ENCODE results near the gene SRGAP3.
A peak's percentile ranks its signal among the peaks of the same experiment; 100 is the strongest.
"Not testable (repeated sequence)": the region's sequence is repeated elsewhere in the genome, so short reads cannot be mapped to it uniquely, and the experiment has no call there.

The SRGAP3 gene

DNA sequence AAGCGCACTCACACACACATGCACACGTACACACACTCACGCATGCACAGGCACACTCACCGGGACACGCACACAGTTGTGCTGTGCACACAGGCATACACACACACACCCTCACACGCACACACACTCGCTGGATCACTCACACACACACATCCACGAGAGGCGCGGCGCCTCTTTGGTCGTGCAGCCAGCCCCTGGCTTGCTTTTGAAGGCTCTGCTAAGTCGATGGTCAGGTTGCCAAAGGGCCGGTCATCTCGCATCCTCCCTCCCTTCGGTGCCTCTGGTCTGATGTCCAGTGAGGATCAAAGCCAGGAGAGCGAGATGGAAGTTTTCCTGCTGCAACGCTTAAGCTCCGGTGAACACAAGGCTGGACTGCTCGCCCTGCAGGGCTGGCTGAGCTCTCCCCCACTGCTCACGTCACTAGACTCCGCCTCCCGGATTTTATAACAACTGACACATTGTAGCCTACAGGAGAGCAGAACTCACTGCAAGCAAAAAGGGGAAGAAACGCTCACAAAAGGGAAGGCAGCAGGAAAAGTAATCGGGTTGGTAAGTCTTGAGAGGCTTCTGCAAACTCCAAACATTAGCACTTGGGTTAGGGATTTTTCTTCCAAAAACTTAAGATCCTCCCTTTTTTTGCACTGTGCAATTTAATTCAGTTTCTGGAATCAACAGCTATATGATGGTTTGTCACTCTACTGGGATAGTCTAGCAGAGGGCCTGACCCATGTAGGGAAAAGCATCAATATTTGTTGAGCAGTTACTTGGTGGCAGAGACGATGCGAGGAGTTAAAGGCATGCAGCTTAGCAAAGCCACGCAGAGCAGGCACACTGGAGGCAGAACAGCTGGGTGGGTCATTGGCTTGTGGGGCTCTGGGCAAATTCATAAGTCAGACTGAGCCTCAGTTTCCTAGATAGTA, at the start of gene SRGAP3:
Gene SRGAP3, minus strand, starts transcription at position 374 of the 920 bp plus-strand sequence. CDS start 695 bp downstream, outside the sequence.
- peak; percentile 93 for DNase-seq (ENCODE audit: low spot score)

DNA sequence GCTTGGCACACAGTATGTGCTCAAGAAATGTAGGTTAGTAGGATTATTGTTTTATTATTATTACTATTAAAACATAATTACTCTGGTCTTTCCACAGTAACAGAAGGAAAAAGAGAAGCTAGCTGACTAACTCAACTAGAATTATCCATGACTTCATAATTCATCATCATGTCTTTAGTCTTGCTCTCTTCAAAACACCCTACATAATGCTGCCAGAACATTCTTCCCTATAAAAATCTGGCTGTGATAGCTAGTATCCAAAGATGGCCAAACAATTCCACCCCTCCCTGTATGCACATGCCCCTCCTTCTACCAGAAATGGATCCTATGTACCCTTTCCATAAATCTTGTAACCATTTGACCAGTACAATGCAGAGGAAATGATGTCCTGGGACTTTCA, 48.8 kb upstream of the SRGAP3 start:
- DNase-seq (ENCODE audit: low spot score), result peak; percentile 51

DNA sequence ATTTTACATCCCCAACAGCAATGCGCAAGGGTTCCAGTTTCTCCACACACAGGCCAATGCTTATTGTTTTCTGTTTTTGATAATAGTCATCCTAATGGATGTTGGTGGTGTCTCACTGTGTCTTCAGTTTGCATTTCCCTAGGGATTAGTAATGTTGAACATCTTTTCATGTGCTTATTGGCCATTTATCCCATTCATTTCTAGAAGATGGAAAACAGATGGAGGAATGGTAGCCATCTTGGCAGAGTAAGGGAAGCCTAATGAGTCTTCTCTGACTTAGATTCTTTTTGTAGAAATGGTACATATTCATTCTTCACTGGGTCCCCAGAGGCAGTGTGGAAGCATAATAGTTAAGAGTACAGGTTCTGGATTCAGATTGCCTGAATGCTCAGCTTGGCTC, 46.8 kb upstream of the SRGAP3 start:
- no peak for DNase-seq (ENCODE audit: low spot score)

DNA sequence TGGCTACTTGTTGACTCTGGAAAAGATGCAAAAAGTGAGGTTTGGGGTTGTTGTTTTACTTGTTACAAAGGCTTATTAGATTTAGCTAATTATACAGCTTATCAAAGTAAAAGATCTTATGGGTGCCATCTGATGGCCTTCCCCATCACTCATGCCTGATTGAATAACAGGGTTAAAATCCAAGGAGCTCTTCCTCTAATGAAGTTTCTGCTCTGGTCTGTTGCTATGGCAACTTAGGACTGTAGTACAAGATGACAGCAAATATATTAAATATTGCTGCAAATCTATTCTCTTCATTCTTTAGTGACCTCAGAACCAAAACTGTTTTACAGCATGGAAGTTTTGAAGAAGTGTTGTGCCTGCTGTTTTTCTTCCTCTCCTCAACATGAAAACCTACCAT, 45.6 kb upstream of the SRGAP3 start:
- no peak for DNase-seq (ENCODE audit: low spot score)

DNA sequence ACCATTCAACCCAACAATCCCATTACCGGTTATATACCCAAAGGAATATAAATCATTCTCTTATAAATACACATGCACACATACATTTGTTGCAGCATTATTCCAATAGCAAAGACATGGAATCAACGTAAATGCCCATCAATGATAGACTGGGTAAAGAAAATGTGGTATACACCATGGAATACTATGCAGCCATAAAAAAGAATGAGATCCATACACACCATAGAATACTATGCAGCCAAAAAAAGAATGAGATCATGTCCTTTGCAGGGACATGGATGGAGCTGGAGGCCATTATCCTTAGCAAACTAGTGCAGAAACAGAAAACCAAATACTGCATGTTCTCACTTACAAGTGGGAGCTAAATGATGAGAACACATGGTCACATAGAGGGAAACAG, 44.5 kb upstream of the SRGAP3 start:
- DNase-seq (ENCODE audit: low spot score), result not testable (repeated sequence)

DNA sequence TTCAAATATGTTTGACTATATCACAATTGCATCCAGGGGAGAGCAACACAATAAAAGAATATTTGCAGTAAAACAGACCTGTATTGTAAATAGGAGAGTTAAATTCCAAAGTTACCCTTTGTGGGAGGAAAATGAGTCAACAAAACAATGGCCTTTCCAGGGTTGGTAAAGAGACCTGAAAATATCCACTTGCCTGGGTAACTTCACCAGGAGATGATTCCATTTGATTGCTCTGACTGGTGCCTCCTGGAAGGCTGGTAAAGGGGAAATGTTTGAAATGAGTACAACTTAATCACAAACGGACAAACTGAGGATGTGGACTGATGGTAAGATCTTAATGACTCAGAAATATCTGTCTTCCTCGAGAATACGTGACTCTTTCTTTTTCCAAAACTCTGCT, 43.6 kb upstream of the SRGAP3 start:
- DNase-seq (ENCODE audit: low spot score), result no peak

DNA sequence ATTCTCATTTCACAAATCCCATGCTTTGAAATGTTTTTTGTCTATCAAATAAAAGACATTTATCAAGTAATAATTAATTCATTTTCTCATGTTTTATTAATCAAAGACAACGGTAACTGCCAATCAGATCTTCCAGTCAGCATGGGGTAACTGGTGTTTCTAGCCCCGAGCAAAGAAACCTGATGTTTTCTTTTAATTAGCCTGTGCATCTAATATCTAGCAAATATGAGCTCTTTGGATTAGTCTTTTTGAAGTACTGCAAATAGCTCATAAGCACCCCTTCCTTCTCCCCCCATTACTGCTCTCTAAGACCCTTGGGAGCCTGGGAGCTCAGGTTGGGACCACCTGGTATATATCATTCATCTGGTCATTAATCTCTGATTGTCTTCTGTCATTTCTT, 43.1 kb upstream of the SRGAP3 start:
- no peak for DNase-seq (ENCODE audit: low spot score)

DNA sequence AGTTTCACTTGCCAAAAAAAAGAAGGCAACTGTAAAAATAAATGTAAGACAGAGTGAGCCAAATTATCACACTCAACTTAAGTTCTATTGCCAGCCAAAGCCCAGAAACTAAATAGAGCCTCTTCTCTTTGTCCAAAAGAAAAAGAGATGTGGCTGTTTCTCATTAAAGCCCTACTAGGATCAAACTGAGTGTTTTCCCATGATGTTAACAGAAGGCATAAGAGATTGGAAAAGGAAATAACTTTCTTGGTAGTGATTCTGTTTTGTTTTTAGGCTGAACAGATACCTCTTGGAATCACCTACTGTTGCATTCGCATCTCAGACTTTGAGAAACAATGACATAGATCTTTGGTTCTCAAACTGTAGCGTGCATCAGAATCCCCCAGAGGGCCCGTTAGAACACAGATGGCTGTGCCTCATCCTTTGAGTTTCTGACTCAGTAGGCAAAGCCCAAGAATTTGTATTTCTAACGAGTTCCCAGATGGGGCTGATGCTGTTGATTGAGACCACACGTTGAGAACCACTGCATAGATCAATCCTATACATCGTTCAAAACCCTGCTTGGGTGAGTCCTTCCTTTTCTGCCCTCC, 42.5 kb upstream of the SRGAP3 start:
- peak; percentile 19 for DNase-seq (ENCODE audit: low spot score)

DNA sequence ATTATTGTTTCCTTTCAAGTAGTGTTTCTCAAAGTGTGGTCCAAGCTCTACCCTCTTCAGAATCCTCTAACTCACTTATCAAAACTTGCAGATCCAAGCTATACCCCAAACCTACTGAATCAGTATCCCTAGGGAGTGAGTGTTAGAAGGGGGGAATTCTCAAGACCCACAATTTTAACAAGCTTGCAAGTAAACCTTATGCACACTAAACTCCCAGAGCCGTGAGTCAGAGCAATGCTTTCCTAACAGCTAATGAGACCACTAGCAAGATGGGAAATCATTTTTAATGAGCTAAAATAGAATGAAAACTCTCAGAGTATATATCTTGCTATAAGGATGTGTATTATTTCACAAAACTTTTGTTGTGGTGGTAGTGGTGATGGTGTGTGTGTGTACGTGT, 41.1 kb upstream of the SRGAP3 start:
- DNase-seq (ENCODE audit: low spot score), result no peak

DNA sequence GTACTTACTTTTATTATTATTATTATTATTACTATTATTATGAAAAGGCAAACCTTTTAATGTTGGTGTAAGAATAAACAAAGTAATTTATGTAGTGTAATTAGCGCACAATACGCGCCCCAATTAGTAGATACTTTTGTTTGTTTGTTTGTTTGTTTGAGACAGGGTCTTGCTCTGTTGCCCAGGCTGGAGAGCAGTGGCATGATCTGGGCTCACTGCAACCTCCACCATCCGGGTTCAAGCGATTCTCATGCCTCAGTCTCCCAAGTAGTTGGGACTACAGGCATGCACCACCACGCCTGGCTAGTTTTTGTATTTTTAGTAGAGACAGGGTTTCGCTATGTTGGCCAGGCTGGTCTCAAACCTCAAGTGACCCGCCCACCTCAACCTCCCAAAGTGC, 32.1 kb upstream of the SRGAP3 start:
- DNase-seq (ENCODE audit: low spot score), result not testable (repeated sequence)

DNA sequence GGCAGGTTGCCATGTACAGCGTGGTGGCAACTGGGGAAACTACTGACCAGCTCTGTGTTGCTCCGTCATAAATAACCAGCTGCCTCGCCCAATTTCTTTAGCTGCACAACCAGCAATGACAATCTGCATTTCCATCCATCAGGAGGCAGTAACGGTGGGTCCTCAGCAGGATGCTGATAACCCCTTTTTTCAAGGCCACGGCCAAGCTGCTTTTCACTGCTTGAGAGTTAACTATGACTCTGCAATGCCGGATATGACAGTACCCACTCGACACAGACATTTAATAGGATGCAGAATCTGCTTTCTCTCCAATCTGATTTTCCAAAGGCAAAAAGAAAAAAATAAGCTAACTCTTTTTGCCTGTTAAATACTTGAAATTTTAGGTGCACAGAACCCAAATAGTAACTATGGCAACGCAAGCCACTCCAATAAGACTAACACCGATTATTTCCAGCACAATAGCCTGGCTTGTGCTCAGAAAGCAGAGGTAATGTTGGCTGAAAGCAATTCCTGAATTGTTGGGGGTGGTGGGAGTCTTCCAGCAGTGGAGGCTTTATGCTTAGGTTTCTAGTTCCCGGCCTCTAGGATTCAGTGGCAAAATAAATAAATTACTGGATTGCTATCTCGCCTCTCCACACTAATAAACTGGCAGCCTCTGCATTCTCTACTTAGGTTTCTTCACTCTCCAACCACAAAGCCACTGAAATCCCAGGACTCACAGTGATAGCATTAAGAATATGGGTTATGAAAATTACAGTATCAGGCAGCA, 31.2 kb upstream of the SRGAP3 start:
- peak; percentile 35 for DNase-seq (ENCODE audit: low spot score)

DNA sequence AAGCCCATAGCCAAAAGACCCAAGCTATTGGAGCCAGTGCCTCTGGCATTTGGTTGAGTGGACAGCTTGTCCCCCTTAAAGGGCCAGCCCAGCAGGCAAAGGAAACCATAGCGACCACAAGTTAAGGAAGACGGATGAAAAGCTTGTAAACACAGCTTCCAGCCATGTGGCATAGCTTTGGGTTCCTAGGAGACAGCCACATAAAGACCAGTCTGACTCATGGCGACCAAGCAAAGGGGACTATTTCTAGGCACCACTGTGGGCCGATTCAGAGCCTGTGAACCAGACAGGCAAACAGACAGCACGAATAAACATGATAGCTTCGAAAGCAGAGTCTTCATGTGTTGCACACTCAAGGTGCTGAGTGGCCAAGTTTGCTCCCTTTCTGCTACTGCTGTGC, 30.5 kb upstream of the SRGAP3 start:
- peak; percentile 31 for DNase-seq (ENCODE audit: low spot score)

DNA sequence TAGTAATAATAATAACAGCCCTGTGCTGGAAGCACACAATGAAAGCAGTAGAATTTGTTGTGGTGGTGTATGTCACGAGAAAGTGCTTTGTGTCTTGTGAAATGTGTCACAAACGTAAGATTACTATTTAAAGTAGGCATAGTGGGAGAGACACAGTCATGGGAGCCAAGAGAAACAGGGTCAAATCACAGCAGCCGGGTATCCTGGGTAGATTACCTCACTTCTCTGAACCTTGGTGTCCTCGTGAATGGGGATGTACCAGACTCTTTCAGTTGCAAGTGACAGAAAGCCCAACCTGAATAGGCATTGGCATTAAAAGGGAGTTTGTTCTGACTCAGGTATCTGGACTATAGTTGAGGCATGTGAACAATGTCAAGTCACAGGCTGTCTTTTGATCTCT, 29.1 kb upstream of the SRGAP3 start:
- DNase-seq (ENCODE audit: low spot score), result no peak

DNA sequence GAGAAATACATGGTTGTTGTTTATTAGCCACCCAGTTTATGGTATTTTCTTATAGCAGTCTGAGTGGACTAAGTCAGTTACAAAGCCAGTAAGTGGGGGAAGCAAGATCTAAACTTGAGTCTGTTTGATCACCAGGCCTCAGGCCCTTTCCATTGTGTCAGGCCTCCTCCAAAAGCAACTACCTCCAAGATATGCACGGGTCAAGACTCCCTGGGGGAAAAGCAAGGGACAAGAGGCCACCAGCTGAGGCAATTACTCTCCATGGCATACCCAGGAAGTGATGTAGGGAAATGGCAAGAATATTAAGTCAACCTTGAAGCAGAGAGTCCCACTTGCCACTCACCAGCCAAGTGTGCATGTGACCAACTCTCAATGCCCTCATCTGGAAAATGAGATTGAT, 28.6 kb upstream of the SRGAP3 start:
- no peak for DNase-seq (ENCODE audit: low spot score)

DNA sequence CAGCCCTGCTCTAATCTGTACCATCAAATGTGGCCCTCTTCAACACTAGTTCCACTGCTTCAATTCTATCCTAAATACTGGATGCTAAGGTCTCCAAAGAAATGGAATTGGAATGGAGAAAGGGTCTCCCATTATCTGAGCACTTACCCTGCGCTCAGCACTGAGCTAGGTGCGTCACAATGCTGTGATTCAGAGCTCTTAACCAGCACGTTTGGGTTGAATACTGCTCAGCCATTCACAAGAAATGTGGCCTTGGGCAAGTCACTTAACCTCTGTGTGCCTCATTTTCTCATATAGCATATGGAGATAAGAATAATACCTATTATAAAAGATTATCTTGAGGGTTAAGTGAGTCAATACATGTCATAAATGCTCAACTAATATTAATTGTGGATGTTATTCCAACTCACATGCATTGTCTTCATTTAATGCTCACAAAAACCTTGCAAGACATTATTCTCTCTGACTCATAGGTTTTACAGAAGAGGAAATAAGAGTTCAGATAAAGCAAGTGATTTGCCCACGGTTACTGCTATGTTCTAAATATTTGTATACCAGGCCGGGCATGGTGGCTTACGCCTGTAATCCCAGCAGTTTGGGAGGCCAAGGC, 27.4 kb upstream of the SRGAP3 start:
- DNase-seq (ENCODE audit: low spot score), result no peak

DNA sequence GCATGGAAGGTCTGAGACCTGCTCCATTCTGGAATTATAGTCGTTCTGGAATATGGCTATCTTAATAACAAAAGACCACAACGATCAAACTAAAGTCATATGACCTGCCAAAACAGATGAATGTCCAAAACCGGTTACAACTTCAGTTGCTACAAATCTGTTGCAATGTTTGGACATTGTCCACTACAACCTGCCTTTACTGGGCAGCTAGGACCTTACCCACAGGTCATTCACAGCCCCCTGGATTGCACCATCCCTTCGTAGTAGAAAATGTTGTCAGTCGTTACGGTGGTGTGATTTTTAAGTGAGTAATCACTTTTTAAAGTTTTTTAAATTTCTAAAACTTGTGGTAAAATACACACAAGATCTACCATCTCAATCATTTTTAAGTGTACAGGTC, 22.5 kb upstream of the SRGAP3 start:
- no peak for DNase-seq (ENCODE audit: low spot score)

DNA sequence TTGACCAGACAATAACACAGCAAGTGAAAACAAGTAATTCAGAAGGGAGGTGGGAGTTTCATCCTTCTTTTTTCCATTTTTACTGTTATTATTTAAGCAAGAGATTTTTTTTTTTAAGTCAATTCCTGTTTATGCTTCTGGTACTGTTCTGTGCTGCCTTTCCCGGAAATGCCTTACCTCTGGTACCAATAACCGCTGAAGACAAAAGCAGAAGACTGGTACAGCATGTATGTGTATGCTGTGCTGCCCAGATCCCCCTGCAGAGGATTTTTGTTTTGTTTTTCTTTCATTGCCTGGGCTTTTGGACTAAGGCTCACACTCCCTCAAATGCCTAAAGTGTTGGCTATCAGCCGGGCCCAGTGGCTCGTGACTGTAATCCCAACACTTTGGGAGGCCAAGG, 21.3 kb upstream of the SRGAP3 start:
- DNase-seq (ENCODE audit: low spot score), result no peak

DNA sequence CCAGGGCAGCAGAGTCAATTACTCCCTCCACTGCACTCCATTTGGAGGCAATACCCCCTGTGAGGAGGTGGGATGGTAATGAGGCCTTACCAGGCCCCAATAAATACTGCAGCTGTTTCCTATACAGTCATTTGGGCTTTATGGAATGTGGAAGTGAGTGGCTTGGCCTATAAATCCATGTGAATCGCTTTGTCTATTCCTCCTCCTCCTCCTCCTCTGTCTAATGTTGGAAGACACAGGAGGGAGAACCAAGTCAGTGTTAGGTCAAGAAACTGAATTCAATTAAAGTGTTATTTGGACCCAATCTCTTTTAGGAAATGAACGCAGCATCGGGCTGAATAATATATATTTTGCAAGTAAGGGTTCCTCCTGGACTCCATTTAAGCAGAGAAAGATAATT, 17.3 kb upstream of the SRGAP3 start:
- DNase-seq (ENCODE audit: low spot score), result no peak

DNA sequence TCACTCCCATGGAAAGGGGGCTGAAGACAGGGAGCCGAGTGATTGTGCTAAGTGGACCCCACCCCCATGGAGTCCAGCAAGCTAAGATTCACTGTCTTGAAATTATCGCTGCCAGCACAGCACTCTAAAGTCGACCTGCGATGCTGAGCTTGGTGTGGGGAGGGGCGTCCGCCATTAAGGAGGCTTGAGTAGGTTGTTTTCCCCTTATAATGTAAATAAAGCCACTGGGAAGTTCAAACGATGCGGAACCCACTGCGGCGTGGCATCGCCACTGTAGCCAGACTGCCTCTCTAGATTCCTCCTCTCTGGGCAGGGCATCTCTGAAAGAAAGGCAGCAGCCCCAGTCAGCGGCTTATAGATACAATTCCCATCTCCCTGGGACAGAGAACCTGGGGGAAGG, 10.9 kb upstream of the SRGAP3 start:
- no peak for DNase-seq (ENCODE audit: low spot score)

DNA sequence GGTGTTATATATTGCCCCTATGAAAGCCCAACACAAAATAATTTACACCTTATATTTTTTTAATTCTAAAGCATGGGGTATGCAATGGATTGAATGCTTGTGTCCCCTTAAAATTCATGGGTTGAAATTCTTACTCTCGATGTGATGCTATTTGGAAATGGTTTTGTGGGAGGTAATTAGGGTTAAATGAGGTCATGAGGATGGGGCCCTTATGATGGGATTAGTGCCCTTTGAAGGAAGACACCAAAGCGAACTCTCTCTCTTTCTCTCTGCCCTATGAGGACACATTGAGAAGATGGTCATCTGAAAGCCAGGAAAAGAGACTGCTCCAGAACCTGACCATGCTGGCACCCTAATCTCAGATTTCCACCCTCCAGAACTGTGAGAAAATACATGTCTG, 7.6 kb upstream of the SRGAP3 start:
- no peak for DNase-seq (ENCODE audit: low spot score)

DNA sequence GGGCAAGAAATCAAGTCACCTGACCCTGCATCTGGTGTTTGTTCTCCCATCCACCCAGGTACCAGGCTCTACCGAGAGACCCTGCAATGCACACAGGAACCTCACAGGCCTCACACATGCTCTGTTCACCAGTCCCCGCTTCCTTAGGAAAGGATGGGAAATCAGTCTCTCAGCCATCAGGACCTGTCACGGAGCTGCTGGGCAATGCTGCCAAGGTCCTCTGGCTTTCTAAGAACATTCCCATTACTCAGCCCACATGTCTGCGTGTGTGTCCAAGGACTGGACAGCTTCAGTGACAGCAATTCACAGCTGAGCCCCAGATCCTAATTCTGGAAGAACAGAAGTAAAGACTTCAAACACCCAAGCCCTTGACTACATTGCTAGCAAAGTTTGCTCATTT, 6.5 kb upstream of the SRGAP3 start:
- no peak for DNase-seq (ENCODE audit: low spot score)

DNA sequence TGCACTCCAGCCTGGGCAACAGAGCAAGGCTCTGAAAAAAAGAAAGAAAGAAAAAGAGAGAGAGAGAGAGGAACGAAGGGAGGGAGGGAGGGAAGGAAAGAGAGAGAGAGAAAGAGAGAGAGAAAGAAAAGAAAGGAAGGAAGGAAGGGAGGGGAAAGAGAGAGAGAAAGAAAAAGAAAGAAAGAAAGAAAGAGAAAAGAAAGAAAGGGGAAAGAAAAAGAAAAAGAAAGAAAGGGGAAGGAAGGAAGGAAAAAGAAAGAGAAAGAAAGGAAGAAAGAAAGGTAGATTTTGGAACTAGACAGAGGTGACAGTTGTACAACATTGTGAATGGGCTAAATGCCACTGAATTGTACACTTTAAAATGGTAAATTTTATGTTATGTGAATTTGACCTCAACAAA, 5.3 kb upstream of the SRGAP3 start:
- no peak for DNase-seq (ENCODE audit: low spot score)

DNA sequence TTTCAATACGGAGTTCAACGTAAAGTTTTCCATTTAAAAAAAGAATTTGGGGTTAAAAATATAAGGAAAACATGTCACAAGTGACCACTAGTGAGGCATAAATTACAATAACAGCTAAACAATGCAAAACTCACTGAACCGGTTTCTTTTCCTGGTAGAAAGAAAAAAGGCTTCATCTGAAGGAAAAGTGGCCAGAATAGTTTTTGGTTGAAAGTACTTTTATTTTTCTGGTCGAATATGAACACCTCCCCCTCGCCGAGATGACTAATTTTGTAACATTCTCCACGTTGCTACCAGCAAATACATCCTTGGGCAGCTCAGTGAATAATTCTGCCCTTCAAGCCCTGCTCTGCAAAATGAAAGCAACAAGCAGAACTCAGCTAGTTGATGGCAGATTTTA, 3.9 kb upstream of the SRGAP3 start:
- no peak for DNase-seq (ENCODE audit: low spot score)
